Neural cell (in vitro differentiated cells): ENCODE measurements around the gene PWWP2B.

Experiments used
- CTCF ChIP-seq: fragments of 450-650 bp; IDR thresholded peaks from 2 replicates; pipeline ENCODE4 v1.5.1; 2014; ENCODE audit warnings: antibody characterized with exemption, mild to moderate bottlenecking, moderate library complexity; ENCODE audit not compliant: poor library complexity, severe bottlenecking
- EP300 ChIP-seq: fragments of 450-650 bp; conservative IDR thresholded peaks from 2 replicates; pipeline ENCODE4 v1.6.1; 2014; ENCODE audit warnings: antibody characterized with exemption, mild to moderate bottlenecking, moderate library complexity; ENCODE audit not compliant: poor library complexity, severe bottlenecking
- EZH2 ChIP-seq: fragments of 200-600, 300-800 bp; shearing (Covaris generic), sonication (generic); IDR thresholded peaks from 2 replicates; pipeline ENCODE4 v1.6.1; 2014; ENCODE audit warnings: antibody characterized with exemption, low read length, borderline replicate concordance, mild to moderate bottlenecking; ENCODE audit not compliant: insufficient read depth, poor library complexity, severe bottlenecking
- POLR2AphosphoS5 ChIP-seq: IDR thresholded peaks from 2 replicates; pipeline ENCODE4 v1.6.1; 2012
- RAD21 ChIP-seq: fragments of 450-650 bp; conservative IDR thresholded peaks from 2 replicates; pipeline ENCODE4 v1.6.1; 2014; ENCODE audit warnings: antibody characterized with exemption, mild to moderate bottlenecking, moderate library complexity
- REST ChIP-seq: IDR thresholded peaks from 2 replicates; pipeline ENCODE4 v1.6.1; 2012; ENCODE audit warnings: borderline replicate concordance

- TF ChIP-seq EZH2: no peak
- TF ChIP-seq CTCF: no peak
- TF ChIP-seq REST: no peak
- TF ChIP-seq EP300: no peak
- no peak for TF ChIP-seq POLR2AphosphoS5
- TF ChIP-seq RAD21: no peak
Measured at GRCh38 chr10:132394936-132395703, 1.9 kb upstream of the PWWP2B start.
